Naive B cell (primary cell): ENCODE data around the gene PRDX5. TPM values are rescaled to one million over a fixed set of nuclear protein-coding genes. Genes with fewer than 3 reads are reported as not detected.

Source experiments
- ATAC-seq, 2 donors: fragments of 150-1000 bp; cut with Tn5 transposase; 2 replicates each; pipeline ENCODE4 v1.10.0; 2021; ENCODE audit warnings: low read depth in 2 of 2, mild to moderate bottlenecking in 2 of 2, moderate library complexity in 2 of 2
- DNase-seq: peaks from one replicate; pipeline ENCODE4 v3.0.0; 2022
- H3K27ac Mint-ChIP-seq, 6 donors: one replicate each; pipeline ENCODE4 v1.8.0; 2020 to 2022; ENCODE audit warnings: mild to moderate bottlenecking in 6 of 6, mixed read lengths in 6 of 6, moderate library complexity in 5 of 6, inconsistent platforms in 2 of 6
- H3K27me3 Mint-ChIP-seq, 3 donors: one replicate each; pipeline ENCODE4 v1.8.0; 2021 to 2022; ENCODE audit warnings: mixed read lengths in 3 of 3, mild to moderate bottlenecking in 1 of 3
- H3K36me3 Mint-ChIP-seq, 2 donors: one replicate each; pipeline ENCODE4 v1.8.0; 2020 to 2022; ENCODE audit warnings: mixed read lengths in 2 of 2, inconsistent platforms in 1 of 2, mild to moderate bottlenecking in 1 of 2
- H3K4me1 Mint-ChIP-seq, 3 donors: one replicate each; pipeline ENCODE4 v1.8.0; 2020 to 2022; ENCODE audit warnings: mixed read lengths in 3 of 3, inconsistent platforms in 1 of 3, mild to moderate bottlenecking in 1 of 3, moderate library complexity in 1 of 3
- H3K4me3 Mint-ChIP-seq, 8 donors: one replicate each; pipeline ENCODE4 v1.8.0; 2020 to 2022; ENCODE audit warnings: mild to moderate bottlenecking in 8 of 8, mixed read lengths in 8 of 8, moderate library complexity in 8 of 8, inconsistent platforms in 2 of 8
- H3K9me3 Mint-ChIP-seq, 7 donors: one replicate each; pipeline ENCODE4 v1.8.0; 2020 to 2022; ENCODE audit warnings: mixed read lengths in 7 of 7, mild to moderate bottlenecking in 5 of 7, inconsistent platforms in 2 of 7, moderate library complexity in 1 of 7
- polyA plus RNA-seq, 6 donors: library from polyadenylated mRNA; unstranded; fragments of 300-500 nt; fragmentation: Illumina TruSeq; gene quantifications; one replicate each; pipeline ENCODE4 v1.2.3, GENCODE V29; 2021; ENCODE audit warnings: low read depth in 6 of 6

PRDX5 gene
- polyA plus RNA-seq, 6 donors from 2014 or later, result 229 to 385 (median 248) TPM

DNA sequence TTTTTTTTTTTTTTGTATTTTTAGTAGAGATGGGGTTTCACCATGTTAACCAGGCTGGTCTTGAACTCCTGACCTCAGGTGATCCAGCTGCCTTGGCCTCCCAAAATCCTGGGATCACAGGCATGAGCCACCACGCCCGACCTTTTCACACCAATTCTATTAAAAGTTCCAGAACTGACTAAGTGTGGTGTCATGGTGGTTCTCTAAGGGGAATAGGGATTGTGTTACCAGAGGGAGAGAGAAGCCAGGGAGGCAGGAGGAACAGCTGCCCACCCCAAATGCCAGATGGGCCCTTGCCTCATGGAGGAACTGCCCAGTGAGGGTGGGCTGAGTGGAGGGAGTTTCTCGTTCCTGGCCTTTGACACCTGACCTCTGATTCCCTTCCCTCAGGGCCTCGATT lies 47.0 kb downstream of the PRDX5 start:
- Mint-ChIP-seq H3K9me3 (no peaks in the 10 kb centered on the region), H3K27me3 (no peaks in the 10 kb centered on the region), H3K4me3 (no peak overlapping the region), H3K27ac (no peak overlapping the region), H3K4me1 (peaks cover 21 to 33% (median 21%) of the 10 kb centered on the region in 3 donors), H3K36me3 (peaks cover 5 to 8% of the 10 kb centered on the region in 2 donors)
- DNase-seq (no peak), ATAC-seq (no peak)

DNA sequence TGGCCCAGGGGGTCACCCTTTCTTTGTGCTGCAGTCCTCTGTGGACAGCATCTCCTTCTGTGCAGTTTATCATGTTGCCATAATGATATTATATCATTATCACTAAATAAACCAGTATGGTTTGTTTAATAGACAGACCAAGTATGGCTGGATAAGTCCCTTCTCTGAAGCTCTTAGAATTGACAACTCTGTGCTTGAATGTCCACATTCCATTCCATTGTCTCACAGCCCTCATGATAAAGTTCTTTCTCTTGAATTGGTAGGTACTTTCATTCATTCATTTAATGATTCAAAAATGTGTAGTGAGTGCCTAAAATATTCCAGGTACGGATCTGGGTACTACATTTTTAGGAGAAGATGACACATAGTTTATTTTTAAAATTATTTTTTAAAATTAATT lies 48.8 kb downstream of the PRDX5 start:
- Mint-ChIP-seq H3K27me3 (no peaks in the 10 kb centered on the region), H3K4me3 (no peak overlapping the region), H3K9me3 (no peaks in the 10 kb centered on the region), H3K36me3 (peaks cover 5 to 8% of the 10 kb centered on the region in 2 donors), H3K4me1 (peaks cover 6 to 21% (median 7%) of the 10 kb centered on the region in 3 donors), H3K27ac (peak overlapping the region in 3 of 6 donors; percentile 28 to 65 (median 47))
- no peak for DNase-seq
- ATAC-seq, result no peak

DNA sequence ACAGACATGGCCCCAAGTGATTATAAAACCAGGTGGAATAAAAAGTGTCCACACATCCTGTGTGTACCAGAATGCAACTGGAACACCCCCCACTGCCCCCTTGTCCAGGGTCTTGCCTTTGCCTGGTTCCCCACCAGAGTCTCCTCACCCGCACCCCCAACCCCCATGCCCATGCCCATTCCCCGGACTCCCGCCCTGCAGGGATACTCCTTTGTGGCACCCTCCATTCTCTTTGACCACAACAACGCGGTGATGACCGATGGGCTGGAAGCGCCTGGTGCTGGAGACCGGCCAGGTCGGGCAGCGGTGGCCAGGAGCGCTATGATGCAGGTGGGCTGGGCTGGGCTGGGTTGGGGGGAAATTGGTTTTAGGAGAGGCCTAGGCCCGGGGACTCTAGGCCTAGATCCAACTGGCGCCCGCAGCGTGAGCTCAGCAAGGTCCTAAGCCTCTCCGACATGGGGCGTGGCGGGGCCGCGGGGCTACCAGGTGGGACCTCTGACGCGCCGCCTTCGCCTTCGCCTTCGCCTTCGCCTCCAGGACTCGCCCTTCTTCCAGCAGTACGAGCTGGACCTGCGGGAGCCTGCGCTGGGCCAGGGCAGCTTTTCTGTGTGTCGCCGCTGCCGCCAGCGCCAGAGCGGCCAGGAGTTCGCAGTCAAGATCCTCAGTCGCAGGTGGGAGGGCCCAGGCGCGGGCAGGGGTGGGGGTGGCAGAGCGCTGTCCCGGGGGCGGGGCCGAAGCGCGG lies 50.2 kb downstream of the PRDX5 start:
- Mint-ChIP-seq H3K27ac (no peak overlapping the region), H3K27me3 (no peaks in the 10 kb centered on the region), H3K9me3 (no peaks in the 10 kb centered on the region), H3K4me3 (no peak overlapping the region), H3K36me3 (peaks cover 1 to 8% of the 10 kb centered on the region in 2 donors), H3K4me1 (peaks cover 5 to 16% (median 12%) of the 10 kb centered on the region in 3 donors)
- ATAC-seq (no peak), DNase-seq (no peak)

DNA sequence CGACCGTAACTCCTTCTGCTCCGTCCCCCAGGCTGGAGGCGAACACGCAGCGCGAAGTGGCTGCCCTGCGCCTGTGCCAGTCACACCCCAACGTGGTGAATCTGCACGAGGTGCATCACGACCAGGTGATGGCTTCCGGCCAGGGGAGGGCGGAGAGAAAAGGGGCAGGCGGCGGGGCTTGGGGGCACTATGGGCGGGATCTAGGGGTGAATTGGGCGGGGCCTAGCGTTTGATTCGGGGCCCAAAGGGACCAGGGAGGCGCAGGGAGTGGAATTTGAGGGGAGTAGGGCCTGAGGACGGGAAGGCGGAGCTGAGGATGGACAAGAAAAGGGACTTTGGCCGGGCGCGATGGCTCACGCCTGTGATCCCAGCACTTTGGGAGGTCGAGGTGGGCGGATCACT lies 50.8 kb downstream of the PRDX5 start:
- Mint-ChIP-seq H3K4me3 (no peak overlapping the region), H3K9me3 (no peaks in the 10 kb centered on the region), H3K27me3 (no peaks in the 10 kb centered on the region), H3K27ac (no peak overlapping the region), H3K4me1 (peaks cover 4 to 18% (median 17%) of the 10 kb centered on the region in 3 donors), H3K36me3 (peaks cover 0 to 8% of the 10 kb centered on the region in 2 donors)
- ATAC-seq (no peak), DNase-seq (no peak)

DNA sequence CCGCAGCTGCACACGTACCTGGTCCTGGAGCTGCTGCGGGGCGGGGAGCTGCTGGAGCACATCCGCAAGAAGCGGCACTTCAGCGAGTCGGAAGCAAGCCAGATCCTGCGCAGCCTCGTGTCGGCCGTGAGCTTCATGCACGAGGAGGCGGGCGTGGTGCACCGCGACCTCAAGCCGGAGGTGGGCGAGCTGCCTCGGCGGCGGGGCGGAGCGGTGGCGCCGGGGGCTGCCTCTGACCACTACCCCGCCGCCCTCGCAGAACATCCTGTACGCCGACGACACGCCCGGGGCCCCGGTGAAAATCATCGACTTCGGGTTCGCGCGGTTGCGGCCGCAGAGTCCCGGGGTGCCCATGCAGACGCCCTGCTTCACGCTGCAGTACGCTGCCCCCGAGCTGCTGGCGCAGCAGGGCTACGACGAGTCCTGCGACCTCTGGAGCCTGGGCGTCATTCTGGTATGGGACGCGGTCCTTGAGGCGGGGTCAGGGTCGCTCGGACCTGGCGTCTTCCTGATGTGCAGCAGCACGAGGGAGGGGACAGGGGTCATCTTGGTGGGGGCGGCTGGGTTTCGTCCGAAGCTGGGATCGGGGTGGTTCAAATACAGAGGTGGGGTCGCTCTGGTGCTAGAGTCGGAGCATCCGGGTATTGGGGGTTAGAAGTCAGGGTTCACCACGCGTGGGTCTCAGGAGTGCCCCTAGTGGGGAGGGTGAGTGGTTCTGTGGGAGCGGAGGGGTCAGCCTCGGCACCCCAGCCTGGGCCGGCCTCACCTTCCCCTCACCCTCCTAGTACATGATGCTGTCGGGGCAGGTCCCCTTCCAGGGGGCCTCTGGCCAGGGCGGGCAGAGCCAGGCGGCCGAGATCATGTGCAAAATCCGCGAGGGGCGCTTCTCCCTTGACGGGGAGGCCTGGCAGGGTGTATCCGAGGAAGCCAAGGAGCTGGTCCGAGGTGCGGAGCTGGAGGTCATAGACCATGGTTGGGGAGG lies 51.8 kb downstream of the PRDX5 start:
- peak overlapping the region in 2 of 8 donors; percentile 5 to 9 for H3K4me3 Mint-ChIP-seq
- DNase-seq (no peak), ATAC-seq (no peak)
- peaks cover 0 to 8% of the 10 kb centered on the region in 2 donors for H3K36me3 Mint-ChIP-seq
- no peak overlapping the region for H3K27ac Mint-ChIP-seq
- H3K27me3 Mint-ChIP-seq, result no peaks in the 10 kb centered on the region
- H3K4me1 Mint-ChIP-seq, result peaks cover 4 to 13% (median 12%) of the 10 kb centered on the region in 3 donors
- no peaks in the 10 kb centered on the region for H3K9me3 Mint-ChIP-seq

DNA sequence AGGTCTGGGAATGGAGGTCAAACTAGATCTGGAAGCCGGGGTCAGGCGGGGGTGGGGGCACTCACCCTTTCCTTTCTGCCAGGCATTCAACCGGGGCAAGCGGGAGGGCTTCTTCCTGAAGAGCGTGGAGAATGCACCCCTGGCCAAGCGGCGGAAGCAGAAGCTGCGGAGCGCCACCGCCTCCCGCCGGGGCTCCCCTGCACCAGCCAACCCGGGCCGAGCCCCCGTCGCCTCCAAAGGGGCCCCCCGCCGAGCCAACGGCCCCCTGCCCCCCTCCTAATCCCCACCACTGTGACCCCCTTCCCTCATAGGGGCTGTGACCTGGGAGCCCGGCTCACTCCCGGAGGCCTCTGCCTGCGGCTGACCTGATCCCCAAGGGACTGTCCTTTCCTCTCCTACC lies 53.3 kb downstream of the PRDX5 start:
- Mint-ChIP-seq H3K27me3 (no peaks in the 10 kb centered on the region), H3K27ac (peak overlapping the region in 1 of 6 donors; percentile 33), H3K36me3 (peaks cover 0 to 8% of the 10 kb centered on the region in 2 donors), H3K4me3 (no peak overlapping the region), H3K9me3 (no peaks in the 10 kb centered on the region), H3K4me1 (peaks cover 4 to 13% (median 12%) of the 10 kb centered on the region in 3 donors)
- ATAC-seq, result no peak
- DNase-seq, result no peak

Other genes with a start within 250 kb of the PRDX5 start
- gene MACROD1, start 152.0 kb upstream of the PRDX5 start, polyA plus RNA-seq, result 1 to 10 TPM; 1.5 to 7.0 (median 3.2) TPM
- gene STIP1, start 131.9 kb upstream of the PRDX5 start, polyA plus RNA-seq, result 10 to 100 TPM; 26.3 to 92.4 (median 63.3) TPM
- 100 to 1,000 TPM in 5 of 6 donors, 10 to 100 TPM in 1; 98.6 to 148 (median 118) TPM for gene FERMT3, start 111.4 kb upstream of the PRDX5 start, polyA plus RNA-seq
- gene TRPT1, start 91.9 kb upstream of the PRDX5 start, polyA plus RNA-seq, result 10 to 100 TPM; 60.7 to 97.6 (median 86.0) TPM
- 10 to 100 TPM; 43.6 to 96.6 (median 62.6) TPM for gene NUDT22, start 91.8 kb upstream of the PRDX5 start, polyA plus RNA-seq
- 10 to 100 TPM; 41.9 to 66.6 (median 50.5) TPM for gene DNAJC4, start 87.6 kb upstream of the PRDX5 start, polyA plus RNA-seq
- gene VEGFB, start 83.5 kb upstream of the PRDX5 start, polyA plus RNA-seq, result 10 to 100 TPM; 10.9 to 33.7 (median 28.1) TPM
- gene FKBP2, start 77.0 kb upstream of the PRDX5 start, polyA plus RNA-seq, result 10 to 100 TPM; 65.3 to 94.8 (median 79.8) TPM
- gene PPP1R14B, start 71.2 kb upstream of the PRDX5 start, polyA plus RNA-seq, result 10 to 100 TPM; 21.2 to 49.9 (median 40.3) TPM
- under 1 TPM in 5 of 6 donors, not detected in 1; 0.12 to 0.55 (median 0.21) TPM for gene PLCB3, start 66.6 kb upstream of the PRDX5 start, polyA plus RNA-seq
- 10 to 100 TPM; 45.5 to 72.8 (median 52.8) TPM for gene BAD, start 33.5 kb upstream of the PRDX5 start, polyA plus RNA-seq
- gene GPR137, start 32.3 kb upstream of the PRDX5 start, polyA plus RNA-seq, result 10 to 100 TPM; 17.3 to 35.5 (median 21.0) TPM
- gene KCNK4, start 26.8 kb upstream of the PRDX5 start, polyA plus RNA-seq, result not detected
- gene CATSPERZ, start 17.8 kb upstream of the PRDX5 start, polyA plus RNA-seq, result not detected
- 1 to 10 TPM; 3.4 to 8.5 (median 6.5) TPM for gene ESRRA, start 12.6 kb upstream of the PRDX5 start, polyA plus RNA-seq
- gene TRMT112, start 562 bp upstream of the PRDX5 start, polyA plus RNA-seq, result 100 to 1,000 TPM; 445 to 606 (median 521) TPM
- 10 to 100 TPM in 5 of 6 donors, 1 to 10 TPM in 1; 9.3 to 73.0 (median 19.4) TPM for gene CCDC88B, start 22.1 kb downstream of the PRDX5 start, polyA plus RNA-seq
- gene RPS6KA4, start 41.0 kb downstream of the PRDX5 start, polyA plus RNA-seq, result 1 to 10 TPM; 1.1 to 8.3 (median 4.8) TPM
- not detected for gene SLC22A11, start 237.8 kb downstream of the PRDX5 start, polyA plus RNA-seq